Left ventricle myocardium inferior (tissue), 1 donor: ENCODE results near the gene MCTP2. TPM values are rescaled to one million over a fixed set of nuclear protein-coding genes. Genes with fewer than 3 reads are reported as not detected.

ENCODE experiments used
- DNase-seq: peaks from one replicate; pipeline ENCODE4 v3.0.0-alpha.2; 2020
- H3K27ac ChIP-seq: fragments of 200-600 bp; replicated peaks from 2 replicates; pipeline ENCODE4 v1.8.0; 2021
- H3K27me3 ChIP-seq: fragments of 200-600 bp; 2 replicates; pipeline ENCODE4 v1.8.0; 2021; ENCODE audit warnings: low read depth
- H3K36me3 ChIP-seq: fragments of 200-600 bp; 2 replicates; pipeline ENCODE4 v1.8.0; 2021
- H3K4me1 ChIP-seq: fragments of 200-600 bp; 2 replicates; pipeline ENCODE4 v1.8.0; 2021
- H3K4me3 ChIP-seq: fragments of 200-600 bp; 2 replicates; pipeline ENCODE4 v1.8.0; 2021; ENCODE audit warnings: mild to moderate bottlenecking, moderate library complexity
- H3K9me3 ChIP-seq: fragments of 200-600 bp; replicated peaks from 2 replicates; pipeline ENCODE4 v1.8.0; 2021
- intact Hi-C: fragments of 100-400 bp; cut with micrococcal nuclease; formaldehyde crosslinking; loops from one replicate; pipeline ENCODE4 v1.11.0; 2022
- total RNA-seq: library from RNA; stranded (reverse); fragmentation: NEBNext Ultra II Directional; extraction: Animal tissue kit (Norgen Biotek cat#: 25700); gene quantifications from one replicate; pipeline ENCODE4 v1.2.1, GENCODE V29; 2021
- TF ChIP-seq, protein P1 (sequence below): fragments of 200-600 bp; IDR thresholded peaks from 2 replicates; pipeline ENCODE4 v1.8.0; 2021; ENCODE audit warnings: antibody characterized with exemption, mild to moderate bottlenecking, borderline replicate concordance
- donor health status: DM: no; HTN: yes; CAD: no; lungs with severe emphysema.

Gene MCTP2
- total RNA-seq, 1 donor from 2014 or later: 1.0 TPM

DNA sequence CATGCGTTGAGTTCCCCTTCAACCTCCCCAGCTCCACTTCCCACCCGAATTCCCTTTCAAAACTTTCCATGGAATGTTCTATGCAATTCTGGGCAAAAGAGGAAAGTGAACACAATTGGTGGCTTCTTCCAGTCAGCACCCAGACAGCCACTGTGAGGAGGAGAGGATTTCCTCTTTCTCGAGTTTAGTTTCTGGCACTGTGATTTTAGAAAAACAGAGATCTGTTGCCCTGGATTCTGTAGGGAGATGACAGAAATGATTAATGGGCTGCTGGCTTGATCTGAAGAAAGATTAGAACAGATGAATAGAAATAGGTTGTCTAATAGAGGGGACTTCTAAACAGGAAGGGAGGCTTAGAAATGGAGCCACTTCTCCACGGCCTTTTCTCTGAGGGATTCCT lies 172.0 kb downstream of the MCTP2 start:
- H3K4me1 ChIP-seq: peaks cover 12% of the 10 kb centered on the region
- no peak for DNase-seq
- no peaks in the 10 kb centered on the region for H3K36me3 ChIP-seq
- intact Hi-C loops: no loop called here
- TF ChIP-seq, protein P1, sequence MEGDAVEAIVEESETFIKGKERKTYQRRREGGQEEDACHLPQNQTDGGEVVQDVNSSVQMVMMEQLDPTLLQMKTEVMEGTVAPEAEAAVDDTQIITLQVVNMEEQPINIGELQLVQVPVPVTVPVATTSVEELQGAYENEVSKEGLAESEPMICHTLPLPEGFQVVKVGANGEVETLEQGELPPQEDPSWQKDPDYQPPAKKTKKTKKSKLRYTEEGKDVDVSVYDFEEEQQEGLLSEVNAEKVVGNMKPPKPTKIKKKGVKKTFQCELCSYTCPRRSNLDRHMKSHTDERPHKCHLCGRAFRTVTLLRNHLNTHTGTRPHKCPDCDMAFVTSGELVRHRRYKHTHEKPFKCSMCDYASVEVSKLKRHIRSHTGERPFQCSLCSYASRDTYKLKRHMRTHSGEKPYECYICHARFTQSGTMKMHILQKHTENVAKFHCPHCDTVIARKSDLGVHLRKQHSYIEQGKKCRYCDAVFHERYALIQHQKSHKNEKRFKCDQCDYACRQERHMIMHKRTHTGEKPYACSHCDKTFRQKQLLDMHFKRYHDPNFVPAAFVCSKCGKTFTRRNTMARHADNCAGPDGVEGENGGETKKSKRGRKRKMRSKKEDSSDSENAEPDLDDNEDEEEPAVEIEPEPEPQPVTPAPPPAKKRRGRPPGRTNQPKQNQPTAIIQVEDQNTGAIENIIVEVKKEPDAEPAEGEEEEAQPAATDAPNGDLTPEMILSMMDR: no peak
- no peaks in the 10 kb centered on the region for H3K27me3 ChIP-seq
- H3K4me3 ChIP-seq: no peak overlapping the region
- no peaks in the 10 kb centered on the region for H3K9me3 ChIP-seq
- peak overlapping the region; percentile 35 for H3K27ac ChIP-seq

DNA sequence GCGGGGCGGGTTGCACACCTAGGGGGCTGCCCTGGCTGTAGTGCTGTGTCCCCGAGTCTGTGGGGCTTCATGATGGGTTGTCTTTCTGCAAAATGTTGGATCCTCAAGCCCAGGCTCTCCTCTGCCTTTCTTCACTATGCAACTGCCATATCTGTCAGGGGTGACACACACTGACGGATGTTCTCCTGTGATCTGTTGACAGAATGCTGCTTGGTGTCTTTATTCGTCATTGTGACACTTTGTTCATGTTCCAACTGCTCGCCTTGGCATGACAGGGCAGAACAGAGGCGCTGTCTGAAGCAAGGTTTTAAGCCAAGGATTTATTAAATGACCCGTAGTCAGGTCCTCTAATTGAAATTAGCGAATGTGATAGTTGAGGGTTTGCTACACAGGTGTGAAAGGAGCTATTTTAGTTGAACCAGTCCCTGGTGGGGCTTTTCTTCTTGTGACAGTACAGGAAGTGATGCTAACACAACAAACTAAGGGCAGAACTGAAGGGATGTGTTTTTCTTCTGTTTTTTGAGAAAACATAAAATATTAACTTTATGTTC lies 173.4 kb downstream of the MCTP2 start:
- Histone ChIP-seq H3K27me3 (peaks cover 6% of the 10 kb centered on the region), H3K36me3 (no peaks in the 10 kb centered on the region), H3K9me3 (no peaks in the 10 kb centered on the region), H3K4me3 (no peak overlapping the region), H3K27ac (no peak overlapping the region), H3K4me1 (peaks cover 11% of the 10 kb centered on the region)
- intact Hi-C loops: no loop called here
- no peak for DNase-seq
- TF ChIP-seq, protein P1: no peak

DNA sequence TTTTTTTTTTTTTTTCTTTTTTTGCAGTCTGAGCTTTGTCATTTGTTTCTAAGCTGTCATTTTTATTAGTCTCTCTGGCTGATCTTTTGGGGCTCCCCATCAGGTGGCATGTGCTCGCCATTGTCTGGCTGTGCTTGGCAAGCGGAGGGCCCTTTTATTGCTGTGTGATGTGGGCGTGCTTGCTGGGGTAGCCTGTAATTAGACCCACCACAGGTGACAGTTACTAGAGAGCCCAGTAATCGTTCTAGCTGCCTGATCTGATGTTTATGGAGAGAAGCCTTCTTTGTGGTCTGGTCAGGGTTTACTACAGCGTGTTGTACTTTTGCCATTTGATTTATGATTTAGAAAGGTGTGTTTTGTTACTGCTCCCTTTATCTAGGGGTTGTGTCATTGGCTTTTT lies 179.9 kb downstream of the MCTP2 start:
- intact Hi-C loops: no loop called here
- no peaks in the 10 kb centered on the region for H3K9me3 ChIP-seq
- DNase-seq: no peak

DNA sequence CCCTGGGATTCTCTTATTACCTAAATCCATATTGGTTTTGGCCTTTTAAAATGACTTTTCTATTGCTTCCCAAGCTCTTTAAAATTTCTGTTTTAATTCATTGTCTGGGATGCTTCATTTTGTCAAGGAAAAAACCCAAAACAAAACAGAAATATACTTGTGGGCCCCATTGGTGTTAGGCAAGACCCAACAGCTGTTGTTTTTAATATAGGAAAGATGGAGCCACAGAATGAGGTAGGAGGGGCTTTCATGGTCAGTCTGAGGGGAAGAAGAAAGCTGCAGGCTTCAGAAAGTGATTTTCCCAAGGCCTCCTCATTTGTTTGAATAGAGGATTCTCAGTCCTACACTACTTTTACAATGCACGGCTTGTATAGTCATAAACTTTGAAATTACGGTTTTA lies 180.5 kb downstream of the MCTP2 start:
- Histone ChIP-seq H3K4me3 (no peak overlapping the region), H3K27ac (no peak overlapping the region), H3K9me3 (no peaks in the 10 kb centered on the region), H3K36me3 (no peaks in the 10 kb centered on the region), H3K27me3 (peaks cover 19% of the 10 kb centered on the region), H3K4me1 (no peaks in the 10 kb centered on the region)
- no peak for DNase-seq
- intact Hi-C loops: no loop called here
- TF ChIP-seq, protein P1: no peak

More for the DNA sequence above, 179.9 kb downstream of the MCTP2 start:
- Histone ChIP-seq H3K4me3 (no peak overlapping the region), H3K27me3 (peaks cover 13% of the 10 kb centered on the region), H3K4me1 (no peaks in the 10 kb centered on the region), H3K36me3 (no peaks in the 10 kb centered on the region), H3K27ac (no peak overlapping the region)
- TF ChIP-seq, protein P1: no peak

DNA sequence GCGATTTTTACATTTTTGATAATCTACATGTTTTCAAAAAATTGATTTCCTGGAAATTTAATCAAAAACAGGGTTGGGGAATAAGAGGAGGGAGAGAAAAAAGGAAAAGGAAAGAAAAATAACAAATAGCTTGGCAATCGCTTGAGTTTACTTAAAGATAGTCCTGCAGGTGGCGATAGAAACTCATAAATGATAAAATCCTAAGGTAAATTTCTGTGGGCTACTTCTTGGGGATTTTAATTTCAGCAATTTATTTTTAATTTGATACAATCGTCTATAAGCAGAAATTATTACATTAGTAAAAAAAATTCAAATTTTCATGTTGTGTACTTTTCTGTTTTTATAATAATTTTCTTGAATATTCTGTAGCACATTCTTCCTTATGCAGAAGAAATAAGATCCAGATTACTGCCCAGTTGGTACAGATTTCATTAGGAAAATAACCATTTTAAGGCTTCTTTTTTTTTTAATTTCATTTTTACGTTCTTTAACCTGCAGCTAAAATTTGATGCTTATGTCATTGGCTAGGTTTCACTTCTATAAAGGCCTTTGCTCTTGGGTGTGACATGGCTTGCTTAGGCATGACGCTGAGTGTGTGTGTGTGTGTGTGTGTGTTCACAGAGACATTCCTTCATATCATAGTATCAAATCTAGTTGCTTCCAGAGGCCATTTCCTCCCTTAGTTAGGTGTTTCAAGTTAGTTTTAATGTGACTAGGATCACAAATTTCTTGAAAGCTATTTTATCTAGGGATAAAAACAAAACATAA lies 181.8 kb downstream of the MCTP2 start:
- Histone ChIP-seq H3K9me3 (no peaks in the 10 kb centered on the region), H3K4me3 (no peak overlapping the region), H3K4me1 (no peaks in the 10 kb centered on the region), H3K27me3 (peaks cover 30% of the 10 kb centered on the region), H3K27ac (no peak overlapping the region), H3K36me3 (no peaks in the 10 kb centered on the region)
- no peak for DNase-seq
- TF ChIP-seq, protein P1: peak; percentile 56
- intact Hi-C loops: no loop called here
